Activated B cell treated with CpG ODN at 0.5 μM for 24 hours (primary cell): ENCODE data around the gene LGR6. TPM values are rescaled to one million over a fixed set of nuclear protein-coding genes. Genes with fewer than 3 reads are reported as not detected.
A peak's percentile ranks its signal among the peaks of the same experiment; 100 is the strongest.

Experiments used
- ATAC-seq: fragments of 200-7000 bp; cut with Tn5 transposase; one replicate; pipeline ENCODE4 v1.10.0; 2021; ENCODE audit warnings: low read depth, mild to moderate bottlenecking, moderate library complexity
- CTCF ChIA-PET: fragments of 350-600 bp; sonication (Branson Sonifier 250); formaldehyde crosslinking; loops from one replicate; lab custom pipeline; 2021; ENCODE audit warnings: antibody characterized with exemption; lab: Charles Lee
- POLR2A ChIA-PET: fragments of 350-600 bp; sonication (Branson Sonifier 250); formaldehyde crosslinking; loops from one replicate; lab custom pipeline; 2021; ENCODE audit warnings: antibody characterized with exemption; lab: Charles Lee
- DNase-seq: peaks from one replicate; pipeline ENCODE4 v3.0.0; 2022
- H3K27ac Mint-ChIP-seq: one replicate; pipeline ENCODE4 v1.8.0; 2020; ENCODE audit warnings: mixed read lengths
- H3K27me3 Mint-ChIP-seq: one replicate; pipeline ENCODE4 v1.8.0; 2021; ENCODE audit warnings: mixed read lengths
- H3K36me3 Mint-ChIP-seq: one replicate; pipeline ENCODE4 v1.8.0; 2021; ENCODE audit warnings: low read depth, mixed read lengths
- H3K4me1 Mint-ChIP-seq: one replicate; pipeline ENCODE4 v1.8.0; 2021; ENCODE audit warnings: mixed read lengths
- H3K4me3 Mint-ChIP-seq: one replicate; pipeline ENCODE4 v1.8.0; 2020; ENCODE audit warnings: mild to moderate bottlenecking, mixed read lengths
- H3K9me3 Mint-ChIP-seq: one replicate; pipeline ENCODE4 v1.8.0; 2020; ENCODE audit warnings: mixed read lengths
- intact Hi-C: fragments of 100-400 bp; cut with micrococcal nuclease; formaldehyde crosslinking; loops from one replicate; pipeline ENCODE4 v1.15.1; 2024
- total RNA-seq: library from RNA; stranded (reverse); gene quantifications from 2 replicates; pipeline ENCODE4 v1.2.3, GENCODE V29; 2022
- TF ChIP-seq, protein P1 (sequence below): fragments of 200-600 bp; IDR thresholded peaks from one replicate; pipeline ENCODE4 v1.8.0; 2022; ENCODE audit warnings: antibody characterized with exemption, mild to moderate bottlenecking

The LGR6 gene
- total RNA-seq, 1 donor from 2014 or later, result not detected

DNA sequence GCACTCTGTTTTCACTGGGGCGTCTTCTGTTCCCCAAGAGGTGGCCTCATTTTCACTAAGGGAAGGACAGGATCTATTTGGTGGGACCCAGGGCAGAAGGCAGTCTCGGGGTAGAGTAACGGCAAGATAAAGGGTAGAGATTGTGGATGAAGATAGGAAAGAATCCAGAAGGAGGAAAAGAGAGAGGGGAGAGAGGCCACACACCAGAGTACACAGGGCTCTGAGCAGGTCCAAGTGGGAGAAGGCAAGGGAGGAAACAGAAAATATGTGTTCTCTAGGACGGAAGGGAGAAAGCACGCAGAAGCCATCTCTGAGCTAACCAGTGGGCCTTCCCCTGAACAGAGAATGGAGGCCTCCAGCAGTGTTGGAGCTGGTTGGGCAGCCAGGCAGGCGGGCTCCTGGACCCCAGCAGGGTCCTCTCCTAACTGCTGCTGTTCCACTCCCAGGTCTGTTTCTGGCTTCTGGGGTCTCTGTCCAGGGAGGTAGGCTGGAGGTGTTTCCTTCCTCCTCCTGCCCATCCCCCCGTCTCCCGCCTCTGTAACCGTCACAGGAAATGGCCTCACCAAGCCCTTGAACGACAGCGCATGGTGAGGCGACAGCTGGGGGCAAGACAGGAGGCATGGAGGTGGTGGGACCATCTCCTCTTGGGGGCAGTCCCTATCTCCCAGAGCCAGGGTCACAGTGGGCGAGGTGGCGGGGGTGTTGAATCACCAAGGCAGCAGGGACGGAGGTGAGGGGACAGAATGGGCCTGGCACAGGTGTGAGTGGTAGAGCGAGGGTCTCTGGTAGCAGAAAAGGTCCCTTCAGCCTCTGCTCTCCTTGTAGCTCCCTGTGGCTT is 33.8 kb upstream of the LGR6 start:
- CTCF ChIA-PET, result interaction anchor here (0.6 to 2.3 kb wide), 10 partner anchors 8 to 33 kb away, joined by 3 to 13 read pairs (median 5); partner anchors contain the start of gene LGR6
- intact Hi-C loops, result loop anchor here (1.0 to 10.0 kb wide), 5 partner anchors 16 to 1225 kb away; partner anchors contain the start of genes PCAT6 and TMEM183A
- DNase-seq (peak; percentile 44), ATAC-seq (peak; percentile 22)
- Mint-ChIP-seq H3K4me3 (peak overlapping the region; percentile 91), H3K9me3 (no peaks in the 10 kb centered on the region), H3K4me1 (peaks cover 83% of the 10 kb centered on the region), H3K36me3 (peaks cover 23% of the 10 kb centered on the region), H3K27me3 (no peaks in the 10 kb centered on the region), H3K27ac (peak overlapping the region; percentile 92)
- POLR2A ChIA-PET, result interaction anchor here (0.6 to 3.0 kb wide), 5 partner anchors 11 to 206 kb away, joined by 3 to 29 read pairs (median 3); partner anchors contain the start of gene ARL8A
- TF ChIP-seq, protein P1, sequence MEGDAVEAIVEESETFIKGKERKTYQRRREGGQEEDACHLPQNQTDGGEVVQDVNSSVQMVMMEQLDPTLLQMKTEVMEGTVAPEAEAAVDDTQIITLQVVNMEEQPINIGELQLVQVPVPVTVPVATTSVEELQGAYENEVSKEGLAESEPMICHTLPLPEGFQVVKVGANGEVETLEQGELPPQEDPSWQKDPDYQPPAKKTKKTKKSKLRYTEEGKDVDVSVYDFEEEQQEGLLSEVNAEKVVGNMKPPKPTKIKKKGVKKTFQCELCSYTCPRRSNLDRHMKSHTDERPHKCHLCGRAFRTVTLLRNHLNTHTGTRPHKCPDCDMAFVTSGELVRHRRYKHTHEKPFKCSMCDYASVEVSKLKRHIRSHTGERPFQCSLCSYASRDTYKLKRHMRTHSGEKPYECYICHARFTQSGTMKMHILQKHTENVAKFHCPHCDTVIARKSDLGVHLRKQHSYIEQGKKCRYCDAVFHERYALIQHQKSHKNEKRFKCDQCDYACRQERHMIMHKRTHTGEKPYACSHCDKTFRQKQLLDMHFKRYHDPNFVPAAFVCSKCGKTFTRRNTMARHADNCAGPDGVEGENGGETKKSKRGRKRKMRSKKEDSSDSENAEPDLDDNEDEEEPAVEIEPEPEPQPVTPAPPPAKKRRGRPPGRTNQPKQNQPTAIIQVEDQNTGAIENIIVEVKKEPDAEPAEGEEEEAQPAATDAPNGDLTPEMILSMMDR, result no peak

DNA sequence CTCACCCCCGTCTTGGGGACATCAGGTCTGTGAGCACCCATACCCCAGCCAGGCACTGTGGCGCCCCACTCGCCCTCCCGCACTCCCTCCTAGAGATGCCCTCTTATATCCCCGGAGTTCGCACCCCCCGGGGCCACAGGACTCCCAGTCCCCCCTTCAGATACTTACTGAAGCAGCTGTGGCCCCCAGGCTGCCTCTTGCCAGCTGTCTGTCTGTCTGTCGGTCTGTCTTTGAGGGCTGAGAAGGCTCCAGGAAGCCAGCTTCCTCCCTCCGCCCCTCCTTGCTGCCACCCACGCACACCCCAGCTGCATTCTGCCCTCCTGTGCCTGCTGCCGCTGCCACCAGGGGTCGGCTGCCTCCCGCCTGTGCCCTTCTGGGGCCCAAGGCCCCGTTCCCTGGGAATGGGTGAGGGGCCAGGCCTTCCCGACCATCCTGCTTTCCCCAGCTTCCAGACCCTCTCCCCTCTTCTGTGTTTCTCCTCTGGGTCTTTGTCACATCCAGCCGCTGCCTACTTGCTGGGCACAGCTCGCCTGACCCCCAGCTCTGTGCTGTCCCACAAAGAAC is 33.1 kb upstream of the LGR6 start, which contains the start of gene PTPN7:
Gene PTPN7, minus strand, starts transcription at position 226 of the 564 bp plus-strand sequence. CDS start 1,200 bp downstream, outside the sequence.
- ChIA-PET POLR2A (interaction anchor here (0.6 to 3.0 kb wide), 5 partner anchors 11 to 206 kb away, joined by 3 to 29 read pairs (median 3); partner anchors contain the start of gene ARL8A), CTCF (interaction anchor here (0.6 to 2.3 kb wide), 11 partner anchors 9 to 151 kb away, joined by 3 to 13 read pairs (median 4); partner anchors contain the start of gene LGR6)
- peak; percentile 60 for ATAC-seq
- H3K9me3 Mint-ChIP-seq, result no peaks in the 10 kb centered on the region
- H3K4me3 Mint-ChIP-seq, result peak within 1 kb of the TSS; percentile 91
- H3K4me1 Mint-ChIP-seq, result peaks cover 83% of the 10 kb centered on the region
- H3K36me3 Mint-ChIP-seq, result peaks cover 17% of the 10 kb centered on the region
- TF ChIP-seq, protein P1, result no peak
- H3K27me3 Mint-ChIP-seq, result no peaks in the 10 kb centered on the region
- peak within 1 kb of the TSS; percentile 92 for H3K27ac Mint-ChIP-seq
- intact Hi-C loops, result loop anchor here (1.0 to 10.0 kb wide), 5 partner anchors 17 to 1224 kb away; partner anchors contain the start of genes PCAT6 and TMEM183A
- DNase-seq, result peak; percentile 64

DNA sequence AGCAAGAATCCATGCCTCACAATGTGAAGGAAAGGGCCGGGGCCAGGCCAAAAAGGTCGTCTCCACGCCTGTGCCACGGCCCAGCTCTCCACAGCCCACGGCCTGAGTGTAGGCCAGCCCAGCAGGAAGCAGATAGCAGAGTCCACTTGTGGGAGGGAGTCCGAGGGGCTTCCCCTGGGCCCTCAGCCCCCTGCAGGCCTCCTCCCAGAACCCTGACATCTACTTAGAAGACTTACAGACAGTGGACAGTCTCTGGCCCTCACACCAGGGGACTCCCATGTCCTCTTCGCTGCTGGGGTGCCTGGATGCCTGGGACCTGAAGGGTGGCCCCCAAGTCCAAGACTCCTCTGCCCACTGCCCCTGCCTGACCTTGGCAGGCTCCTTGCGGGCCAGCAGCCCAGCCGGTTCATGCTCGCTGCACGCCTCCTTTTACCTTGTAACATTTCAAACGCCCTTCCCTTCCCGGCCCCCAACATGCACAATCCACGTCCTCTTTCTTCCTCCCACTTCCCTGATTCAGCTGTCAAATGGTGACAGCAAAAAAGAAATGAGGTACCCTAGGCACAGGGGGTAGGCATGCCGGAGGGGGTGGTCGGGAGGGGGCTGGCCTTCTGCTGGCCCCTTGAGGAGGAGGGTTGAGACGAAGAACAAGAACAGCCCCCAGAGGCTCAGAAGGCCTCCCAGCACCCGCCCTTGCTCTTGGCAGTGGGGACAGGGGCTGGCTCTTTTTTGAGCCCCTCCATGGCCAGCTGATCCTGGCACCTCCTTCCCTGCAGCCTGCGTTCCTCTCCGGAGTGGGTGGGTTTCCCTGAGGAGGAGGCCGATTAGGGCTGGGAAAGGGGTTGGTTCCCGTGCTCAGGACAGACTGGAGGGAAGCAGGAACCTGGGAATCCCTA is 32.2 kb upstream of the LGR6 start:
- Mint-ChIP-seq H3K4me3 (peak overlapping the region; percentile 91), H3K36me3 (peaks cover 9% of the 10 kb centered on the region), H3K9me3 (no peaks in the 10 kb centered on the region), H3K27me3 (no peaks in the 10 kb centered on the region), H3K27ac (peak overlapping the region; percentile 92), H3K4me1 (peaks cover 87% of the 10 kb centered on the region)
- TF ChIP-seq, protein P1, result no peak
- ChIA-PET CTCF (interaction anchor here (1.0 to 2.2 kb wide), 10 partner anchors 10 to 150 kb away, joined by 3 to 13 read pairs (median 4); partner anchors contain the start of gene LGR6), POLR2A (interaction anchor here (1.0 to 3.0 kb wide), 2 partner anchors 12 to 18 kb away, joined by 3 to 29 read pairs; partner anchors contain the start of gene ARL8A)
- DNase-seq (no peak), ATAC-seq (no peak)
- intact Hi-C loops, result loop anchor here (5.0 to 10.0 kb wide), 4 partner anchors 453 to 1223 kb away; partner anchors contain the start of genes PCAT6 and TMEM183A

DNA sequence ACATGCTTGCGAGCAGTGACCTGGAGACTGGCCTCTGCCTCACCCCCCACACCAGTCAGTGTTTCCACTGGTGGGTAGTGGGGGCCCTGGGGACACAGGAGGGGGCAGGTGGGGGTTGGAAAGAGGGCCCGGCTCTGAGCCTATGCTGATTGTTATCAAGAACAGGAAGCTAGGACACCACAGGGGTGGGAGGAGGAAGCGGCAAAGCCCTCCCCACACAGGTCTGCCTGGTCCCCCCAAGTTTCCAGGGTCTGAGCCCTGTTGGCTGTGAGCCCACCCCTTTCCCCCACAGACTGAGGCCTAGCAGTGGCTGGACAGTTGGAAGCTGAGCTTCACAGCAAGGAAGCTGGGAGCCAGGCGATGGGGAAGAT is 31.6 kb upstream of the LGR6 start:
- CTCF ChIA-PET, result interaction anchor here (0.9 to 1.7 kb wide), 6 partner anchors 13 to 558 kb away, joined by 3 to 6 read pairs (median 4); partner anchors contain the start of gene LGR6
- Mint-ChIP-seq H3K4me3 (peak overlapping the region; percentile 91), H3K9me3 (no peaks in the 10 kb centered on the region), H3K4me1 (peaks cover 87% of the 10 kb centered on the region), H3K36me3 (peaks cover 7% of the 10 kb centered on the region), H3K27me3 (no peaks in the 10 kb centered on the region), H3K27ac (no peak overlapping the region)
- POLR2A ChIA-PET, result interaction anchor here (0.7 kb wide), 1 partner anchor 19 kb away, joined by 6 read pairs; no protein-coding TSS in a partner anchor
- intact Hi-C loops, result loop anchor here (5.0 to 10.0 kb wide), 4 partner anchors 453 to 1223 kb away; partner anchors contain the start of genes PCAT6 and TMEM183A
- TF ChIP-seq, protein P1, result no peak
- ATAC-seq (peak; percentile 35), DNase-seq (peak; percentile 42)
